Mammary epithelial cell (primary cell): ENCODE measurements around the gene CCDC182.

ENCODE experiments used
- CTCF ChIP-seq, 2 donors: IDR thresholded peaks in 1 of 2; conservative IDR thresholded peaks in 1 of 2; 2 replicates each; pipeline ENCODE4 v1.5.1; 2011 to 2012; ENCODE audit warnings: inconsistent platforms in 2 of 2, low read length in 2 of 2, mild to moderate bottlenecking in 2 of 2, control low read depth in 1 of 2, low read depth in 1 of 2; ENCODE audit not compliant: insufficient read depth in 1 of 2; ENCODE audit errors: extremely low read depth in 1 of 2
- EZH2 ChIP-seq: IDR thresholded peaks from 2 replicates; pipeline ENCODE4 v1.6.1; 2012; ENCODE audit warnings: low read length, inconsistent platforms, borderline replicate concordance

- no peak for TF ChIP-seq CTCF (conservative IDR thresholded peaks at IDR 0.05 in 1 of 2, IDR thresholded peaks at IDR 0.05 in 1 of 2; ENCODE audit: extremely low read depth in 1 of 2, insufficient read depth in 1 of 2, low read depth in 1 of 2, low read length in 2 of 2)
- no peak for TF ChIP-seq EZH2
Measured at GRCh38 chr17:57778306-57778705, 33.2 kb upstream of the CCDC182 start.
